Transverse colon (tissue), 4 donors: Measurements from ENCODE around the gene NOTCH1. TPM values are rescaled to one million over a fixed set of nuclear protein-coding genes. Genes with fewer than 3 reads are reported as not detected.

Experiments used
- DNase-seq: peaks from one replicate; pipeline ENCODE4 v3.0.0-alpha.2; 2019
- H3K27ac ChIP-seq, 4 donors: fragments of 200-600 bp; sonication (generic); 2 replicates each; pipeline ENCODE4 v1.5.1; 2016 to 2018; ENCODE audit warnings: inconsistent platforms in 4 of 4
- H3K27me3 ChIP-seq: fragments of 200-600 bp; sonication (generic); 2 replicates; pipeline ENCODE4 v1.5.1; 2017; ENCODE audit warnings: inconsistent platforms
- H3K36me3 ChIP-seq, 4 donors: fragments of 200-600 bp; sonication (generic); 2 replicates each; pipeline ENCODE4 v1.5.1; 2017 to 2019; ENCODE audit warnings: inconsistent platforms in 4 of 4
- H3K4me1 ChIP-seq, 4 donors: fragments of 200-600 bp; sonication (generic); 2 replicates each; pipeline ENCODE4 v1.5.1; 2017 to 2020; ENCODE audit warnings: inconsistent platforms in 4 of 4
- H3K4me3 ChIP-seq, 4 donors: fragments of 200-600 bp; sonication (generic); 1 replicate in 1 of 4; 2 replicates in 3 of 4; pipeline versions ENCODE4 v1.5.1 to v1.6.1; 2017 to 2019; ENCODE audit warnings: inconsistent platforms in 4 of 4
- H3K9me3 ChIP-seq, 2 donors: fragments of 200-600 bp; sonication (generic); 2 replicates each; pipeline ENCODE4 v1.5.1; 2017 to 2019; ENCODE audit warnings: inconsistent platforms in 2 of 2
- CTCF ChIP-seq, 5 experiments: fragments of 200-600 bp in 3 of 5; fragments of 450-650 bp in 2 of 5; sonication (generic) in 3 of 5; IDR thresholded peaks; 1 replicate in 2 of 5; 2 replicates in 3 of 5; pipeline ENCODE4 v1.5.1; 2016 to 2017; ENCODE audit warnings: antibody characterized with exemption in 5 of 5, inconsistent platforms in 3 of 5, mild to moderate bottlenecking in 2 of 5, moderate library complexity in 1 of 5
- EP300 ChIP-seq: sonication (generic); formaldehyde crosslinking; IDR thresholded peaks from one replicate; pipeline ENCODE4 v1.6.1; 2017; ENCODE audit warnings: antibody characterized with exemption, low read depth
- POLR2A ChIP-seq: fragments of 450-650 bp; IDR thresholded peaks from one replicate; pipeline ENCODE4 v1.6.1; 2016; ENCODE audit warnings: antibody characterized with exemption, mild to moderate bottlenecking, moderate library complexity
- POLR2AphosphoS5 ChIP-seq, 3 donors: sonication (generic); formaldehyde crosslinking; IDR thresholded peaks; one replicate each; pipeline ENCODE4 v1.6.1; 2016; ENCODE audit warnings: antibody characterized with exemption in 3 of 3
- WGBS, 2 donors: methylation state at CpG; one replicate each; pipeline ENCODE4 v1.1.5; 2018; ENCODE audit warnings: low coverage in 1 of 2; 5-methylcytosine and 5-hydroxymethylcytosine counted together
- in situ Hi-C, 4 donors: fragments of 200-750 bp; cut with MboI; loops; one replicate each; pipeline versions ENCODE4 v1.15.0 to v1.15.1; 2017; ENCODE audit warnings: low sequenced_read_pairs in 3 of 4, low pct_ligation_motif_present in 1 of 4, low pct_unique_long_range_greater_than_20kb in 1 of 4
- intact Hi-C: fragments of 100-400 bp; cut with DNase I; formaldehyde crosslinking; loops from one replicate; pipeline ENCODE4 v1.15.1; 2023; ENCODE audit warnings: low total_unique reads
- total RNA-seq, 4 donors: library from RNA; depleted of rRNA; stranded (reverse); fragments of >200 nt; gene quantifications; one replicate each; pipeline ENCODE4 v1.1.0, GENCODE V29; 2016

The NOTCH1 gene
- total RNA-seq, 4 donors from 2014 or later: 48.2 to 154 (median 98.2) TPM

GRCh38 chr9:136456258-136456657 lies 89.6 kb downstream of the NOTCH1 start:
- no peak overlapping the region for H3K27ac ChIP-seq
- H3K27me3 ChIP-seq: no peaks in the 10 kb centered on the region
- H3K4me1 ChIP-seq: no peaks in the 10 kb centered on the region
- WGBS, 2 donors: 86% methylated on average over 9 of the region's 9 CpGs; no CpG with 5 or more reads in 1 of the 2 donors
- H3K4me3 ChIP-seq: no peak overlapping the region
- in situ Hi-C loops (no loop called here), intact Hi-C loops (no loop called here)
- TF ChIP-seq POLR2AphosphoS5 (IDR thresholded peaks at IDR 0.05): no peak
- TF ChIP-seq CTCF (IDR thresholded peaks at IDR 0.05): no peak
- no peak for TF ChIP-seq EP300
- TF ChIP-seq POLR2A: no peak
- peaks cover 0 to 89% (median 39%) of the 10 kb centered on the region in 4 donors for H3K36me3 ChIP-seq
- DNase-seq: no peak
- no peaks in the 10 kb centered on the region for H3K9me3 ChIP-seq

DNA sequence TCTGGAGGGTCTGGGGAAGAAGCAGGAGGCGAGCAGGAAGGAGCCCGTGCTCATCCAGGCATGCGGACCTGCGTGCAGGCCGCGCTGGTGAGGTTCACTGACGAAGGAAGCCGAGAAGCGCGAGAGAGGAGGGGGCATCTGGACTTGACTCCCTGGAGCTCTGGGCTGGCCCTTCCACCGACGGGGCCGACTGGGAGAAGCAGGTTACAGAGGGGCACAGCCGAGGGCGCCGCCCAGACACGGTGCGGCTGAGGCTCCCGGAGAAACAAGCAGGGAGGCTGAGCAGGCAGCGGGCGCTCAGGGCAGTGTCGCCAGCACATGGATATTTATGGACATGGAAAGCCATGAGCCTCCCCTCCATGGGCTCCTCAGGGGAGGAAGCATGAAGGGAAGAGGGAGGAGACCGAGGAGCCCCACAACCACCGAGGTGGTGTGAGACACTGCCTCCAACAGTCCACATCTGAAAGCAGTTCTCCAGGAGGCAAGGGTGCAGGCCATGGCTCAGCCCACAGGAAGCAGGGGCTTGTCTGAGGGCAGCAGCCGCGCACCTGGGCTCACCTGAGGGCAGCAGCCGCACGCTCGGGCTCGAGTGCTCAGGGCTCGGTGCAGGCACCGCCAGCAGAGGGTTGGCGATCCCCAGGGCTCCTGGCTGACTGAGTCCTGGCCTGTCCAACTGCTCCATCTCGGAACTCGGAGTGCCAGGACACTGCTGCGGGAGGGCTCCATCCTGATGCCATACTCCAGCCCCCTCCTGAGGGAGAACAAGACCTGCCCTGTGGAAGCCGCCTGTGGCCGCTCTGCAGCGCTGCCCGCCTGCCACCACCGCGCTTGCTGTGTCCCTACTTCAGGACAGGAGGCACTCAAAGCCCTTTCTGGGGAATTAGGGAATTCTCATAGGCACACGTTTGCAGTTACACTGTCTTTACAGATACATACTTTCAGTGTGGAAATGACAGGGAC lies 90.5 kb downstream of the NOTCH1 start:
- DNase-seq: no peak
- in situ Hi-C loops: no loop called here
- no peak overlapping the region for H3K4me3 ChIP-seq
- no peaks in the 10 kb centered on the region for H3K27me3 ChIP-seq
- H3K4me1 ChIP-seq: no peaks in the 10 kb centered on the region
- WGBS, 2 donors: 91 to 95% methylated on average over 8 to 43 of the region's 43 CpGs
- no peak for TF ChIP-seq CTCF (IDR thresholded peaks at IDR 0.05)
- no peak for TF ChIP-seq POLR2AphosphoS5 (IDR thresholded peaks at IDR 0.05)
- TF ChIP-seq POLR2A: no peak
- no peak for TF ChIP-seq EP300
- no peak overlapping the region for H3K27ac ChIP-seq
- peaks cover 0 to 85% (median 40%) of the 10 kb centered on the region in 4 donors for H3K36me3 ChIP-seq
- intact Hi-C loops: no loop called here
- no peaks in the 10 kb centered on the region for H3K9me3 ChIP-seq

GRCh38 chr9:136454026-136454796 lies 91.6 kb downstream of the NOTCH1 start:
- Histone ChIP-seq H3K36me3 (peaks cover 0 to 84% (median 41%) of the 10 kb centered on the region in 4 donors), H3K4me3 (no peak overlapping the region), H3K27me3 (no peaks in the 10 kb centered on the region), H3K4me1 (no peaks in the 10 kb centered on the region), H3K9me3 (no peaks in the 10 kb centered on the region), H3K27ac (no peak overlapping the region)
- in situ Hi-C loops: no loop called here
- intact Hi-C loops: no loop called here
- no peak for DNase-seq
- TF ChIP-seq EP300: no peak
- no peak for TF ChIP-seq POLR2A
- no peak for TF ChIP-seq POLR2AphosphoS5 (IDR thresholded peaks at IDR 0.05)
- no peak for TF ChIP-seq CTCF (IDR thresholded peaks at IDR 0.05)
- 91 to 100% methylated on average over 1 to 25 of the region's 25 CpGs for WGBS, 2 donors

DNA sequence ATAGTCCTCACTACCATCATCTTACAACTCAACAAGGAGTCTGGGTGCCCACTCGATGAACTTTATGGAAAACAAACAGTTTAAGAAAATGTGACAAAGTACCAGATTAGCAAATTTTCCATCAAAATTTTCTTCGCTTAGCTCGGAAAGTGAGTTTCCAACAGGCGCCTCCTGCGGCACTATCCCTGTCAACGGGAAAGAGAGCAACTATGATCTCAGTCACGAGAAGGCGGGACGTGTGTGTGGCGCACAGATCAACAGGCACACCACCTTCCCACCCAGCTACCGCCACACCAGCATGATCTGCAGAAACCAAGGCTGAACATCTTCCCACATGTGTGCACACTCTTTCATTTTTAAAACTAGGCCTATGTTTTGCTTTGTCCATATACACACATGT lies 92.5 kb downstream of the NOTCH1 start:
- Histone ChIP-seq H3K4me1 (no peaks in the 10 kb centered on the region), H3K27ac (no peak overlapping the region), H3K9me3 (no peaks in the 10 kb centered on the region), H3K4me3 (no peak overlapping the region), H3K36me3 (peaks cover 0 to 84% (median 40%) of the 10 kb centered on the region in 4 donors), H3K27me3 (no peaks in the 10 kb centered on the region)
- intact Hi-C loops (no loop called here), in situ Hi-C loops (no loop called here)
- 93 to 95% methylated on average over 4 to 11 of the region's 11 CpGs for WGBS, 2 donors
- TF ChIP-seq POLR2AphosphoS5 (IDR thresholded peaks at IDR 0.05) (no peak), EP300 (no peak), CTCF (IDR thresholded peaks at IDR 0.05) (no peak), POLR2A (no peak)
- no peak for DNase-seq
